HEK293T (cell line): ENCODE results near the gene GGT6.

Experiments used
- CTCF ChIA-PET: fragments of 350-600 bp; formaldehyde crosslinking; extraction: SDS; loops from one replicate; lab custom pipeline; 2021; ENCODE audit warnings: antibody characterized with exemption, inconsistent platforms; lab: Yijun Ruan, JAX
- POLR2A ChIA-PET: fragments of 350-600 bp; formaldehyde crosslinking; extraction: SDS; loops from one replicate; lab custom pipeline; 2020; ENCODE audit warnings: antibody characterized with exemption, inconsistent platforms; lab: Yijun Ruan, JAX
- DNase-seq: peaks from one replicate; pipeline ENCODE4 v3.0.0; 2012; ENCODE audit warnings: mixed read lengths; ENCODE audit errors: extremely low spot score
- BHLHE40 ChIP-seq: fragments of 450-650 bp; IDR thresholded peaks from 2 replicates; pipeline ENCODE4 v1.6.1; 2016; ENCODE audit warnings: mild to moderate bottlenecking, moderate library complexity, borderline replicate concordance
- NFRKB ChIP-seq: fragments of 450-650 bp; IDR thresholded peaks from 2 replicates; pipeline ENCODE4 v1.6.1; 2016; ENCODE audit warnings: mild to moderate bottlenecking, moderate library complexity
- SP1 ChIP-seq: fragments of 450-650 bp; IDR thresholded peaks from 2 replicates; pipeline ENCODE4 v1.6.1; 2017

GGT6 gene

GRCh38 chr17:4507361-4508111 is 52.8 kb downstream of the GGT6 start:
- POLR2A ChIA-PET, result no interaction called here
- CTCF ChIA-PET, result no interaction called here
- TF ChIP-seq NFRKB, result no peak
- no peak for TF ChIP-seq SP1
- no peak for TF ChIP-seq BHLHE40
- DNase-seq, result no peak
